HepG2 (cell line): ENCODE data around the gene CXCL3. TPM values are rescaled to one million over a fixed set of nuclear protein-coding genes. Genes with fewer than 3 reads are reported as not detected.

Source experiments
- ATAC-seq: fragments of 200-7000 bp; cut with Tn5 transposase; 3 replicates; pipeline ENCODE4 v1.9.1; 2020; ENCODE audit warnings: mild to moderate bottlenecking, moderate library complexity
- BruUV-seq: library from RNA; stranded (reverse); fragments of 400-500 nt; replicated peaks from 2 replicates; lab custom pipeline; 2021; lab: Mats Ljungman, UMichigan
- CTCF ChIA-PET: fragments of 300-600 bp; formaldehyde crosslinking; extraction: SDS; loops from one replicate; lab custom pipeline; 2021; ENCODE audit warnings: low total read pairs, inconsistent platforms, low intra/inter-chr PET ratio; lab: Yijun Ruan, JAX
- POLR2A ChIA-PET: fragments of 350-600 bp; sonication (Branson Sonifier 250); formaldehyde crosslinking; loops from one replicate; lab custom pipeline; 2020; ENCODE audit warnings: antibody characterized with exemption, inconsistent platforms; lab: Yijun Ruan, JAX
- DNase-seq: peaks from one replicate; pipeline ENCODE4 v3.0.0-alpha.2; 2015; ENCODE audit warnings: low spot score
- FAIRE-seq: peaks from 3 replicates; lab custom pipeline; 2011; peaks lifted over from hg19 to GRCh38; lab: Jason Lieb, UNC
- H2AFZ ChIP-seq: one replicate; pipeline ENCODE4 v1.6.1; 2011; ENCODE audit warnings: low read length, inconsistent platforms
- H3K27ac ChIP-seq: fragments of 300-600 bp; 3 replicates; pipeline ENCODE4 v1.8.0; 2011; ENCODE audit warnings: mixed run types, mild to moderate bottlenecking, mixed read lengths, low read length, inconsistent platforms; ENCODE audit not compliant: insufficient read depth; ENCODE audit errors: extremely low read length
- H3K27me3 ChIP-seq, 2 experiments: fragments of 200-600 bp in 1 of 2; 2 replicates in 1 of 2; 3 replicates in 1 of 2; pipeline versions ENCODE4 v1.6.0 to v1.8.0; 2011; ENCODE audit warnings: low read length in 2 of 2, mild to moderate bottlenecking in 2 of 2, moderate library complexity in 2 of 2, inconsistent platforms in 1 of 2; ENCODE audit not compliant: insufficient read depth in 2 of 2, control insufficient read depth in 1 of 2
- H3K36me3 ChIP-seq, 2 experiments: fragments of 200-600 bp in 1 of 2; replicated peaks in 1 of 2; 2 replicates in 1 of 2; 3 replicates in 1 of 2; pipeline versions ENCODE4 v1.5.1 to v1.8.0; 2011; ENCODE audit warnings: low read length in 2 of 2, inconsistent platforms in 1 of 2; ENCODE audit not compliant: insufficient read depth in 2 of 2, control insufficient read depth in 1 of 2
- H3K4me1 ChIP-seq: 2 replicates; pipeline ENCODE4 v1.5.1; 2012; ENCODE audit warnings: low read length, inconsistent platforms; ENCODE audit not compliant: insufficient read depth
- H3K4me2 ChIP-seq: 2 replicates; pipeline ENCODE4 v1.6.0; 2011; ENCODE audit warnings: low read depth, low read length, inconsistent platforms
- H3K4me3 ChIP-seq, 3 experiments: fragments of 200-600 bp in 1 of 3; sonication (generic), shearing (Covaris generic) in 1 of 3; replicated peaks in 1 of 3; 2 replicates each; pipeline ENCODE4 v1.5.1; 2011 to 2016; ENCODE audit warnings: low read length in 3 of 3, inconsistent platforms in 2 of 3, low read depth in 2 of 3, mild to moderate bottlenecking in 2 of 3, control low read depth in 1 of 3, mixed read lengths in 1 of 3; ENCODE audit not compliant: insufficient read depth in 1 of 3
- H3K79me2 ChIP-seq: one replicate; pipeline ENCODE4 v1.6.1; 2011; ENCODE audit warnings: low read length, inconsistent platforms; ENCODE audit not compliant: insufficient read depth
- H3K9ac ChIP-seq: 2 replicates; pipeline ENCODE4 v1.6.0; 2011; ENCODE audit warnings: mild to moderate bottlenecking, low read depth, low read length, inconsistent platforms; ENCODE audit not compliant: insufficient read depth
- H3K9me3 ChIP-seq: 2 replicates; pipeline ENCODE4 v1.5.1; 2012; ENCODE audit warnings: mild to moderate bottlenecking, low read length
- H4K20me1 ChIP-seq: 2 replicates; pipeline ENCODE4 v1.6.0; 2011; ENCODE audit warnings: inconsistent platforms, mild to moderate bottlenecking, low read length, moderate library complexity; ENCODE audit not compliant: insufficient read depth
- GTF3A ChIP-seq: sonication (generic); formaldehyde crosslinking; conservative IDR thresholded peaks from 2 replicates; pipeline ENCODE4 v1.4.0; 2020; ENCODE audit warnings: mild to moderate bottlenecking, missing genetic modification reagents
- MAFF ChIP-seq: IDR thresholded peaks from 2 replicates; pipeline ENCODE4 v1.6.1; 2011; ENCODE audit warnings: low read depth, low read length, improper control_type of control experiment
- MAFK ChIP-seq, 2 experiments: IDR thresholded peaks in 1 of 2; conservative IDR thresholded peaks in 1 of 2; 2 replicates each; pipeline ENCODE4 v1.6.1; 2011; ENCODE audit warnings: improper control_type of control experiment in 2 of 2, low read length in 2 of 2
- SMAD9 ChIP-seq: sonication (generic); formaldehyde crosslinking; IDR thresholded peaks from 2 replicates; pipeline ENCODE4 v1.5.1; 2020; ENCODE audit warnings: mild to moderate bottlenecking, missing genetic modification reagents
- TMF1 ChIP-seq: sonication (generic); formaldehyde crosslinking; IDR thresholded peaks from 2 replicates; pipeline ENCODE4 v1.8.1; 2022; ENCODE audit warnings: low read depth, missing genetic modification reagents
- ZNF598 ChIP-seq: sonication (generic); formaldehyde crosslinking; IDR thresholded peaks from 2 replicates; pipeline ENCODE4 v1.5.1; 2020; ENCODE audit warnings: mild to moderate bottlenecking, missing genetic modification reagents, borderline replicate concordance
- ZNF674 ChIP-seq: sonication (generic); formaldehyde crosslinking; IDR thresholded peaks from 2 replicates; pipeline ENCODE4 v1.5.0; 2020; ENCODE audit warnings: low read depth, mild to moderate bottlenecking, missing genetic modification reagents
- ZNF891 ChIP-seq: sonication (generic); formaldehyde crosslinking; IDR thresholded peaks from 2 replicates; pipeline ENCODE4 v1.5.0; 2020; ENCODE audit warnings: mild to moderate bottlenecking, missing genetic modification reagents
- WGBS: methylation state at CpG from one replicate; pipeline ENCODE4 v1.1.6; 2017; ENCODE audit warnings: low lambda C conversion rate; 5-methylcytosine and 5-hydroxymethylcytosine counted together
- in situ Hi-C: cut with HindIII; loops from 2 replicates; pipeline ENCODE4 v1.10.0; 2017; ENCODE audit warnings: low pct_unique_long_range_greater_than_20kb; ENCODE audit not compliant: extremely low pct_ligation_motif_present
- intact Hi-C: fragments of 100-400 bp; cut with micrococcal nuclease; formaldehyde crosslinking; loops from one replicate; pipeline ENCODE4 v1.10.0; 2022; ENCODE audit not compliant: unreplicated experiment
- polyA plus RNA-seq, 8 experiments: library from polyadenylated mRNA; depleted of rRNA in 3 of 8; stranded (reverse) in 7 of 8; unstranded in 1 of 8; fragments of >200 nt; fragmentation: Illumina TruSeq in 4 of 8; extraction: Trizol in 4 of 8; gene quantifications; 2 replicates each; pipeline versions ENCODE4 v1.2.1 to v1.2.3, GENCODE V29; 2011 to 2016; ENCODE audit warnings: low read depth in 4 of 8, missing spikeins in 1 of 8, mixed read lengths in 1 of 8; ENCODE audit not compliant: insufficient read depth in 1 of 8
- total RNA-seq, 5 experiments: library from RNA; depleted of rRNA; stranded (reverse); fragments of >200 nt; fragmentation: Illumina TruSeq; extraction: Trizol; gene quantifications; 2 replicates each; pipeline ENCODE4 v1.2.3, GENCODE V29; 2016; ENCODE audit warnings: low read depth in 1 of 5
- TF ChIP-seq, protein P1 (sequence below): sonication (generic); formaldehyde crosslinking; IDR thresholded peaks from 2 replicates; pipeline ENCODE4 v1.4.0; 2020; ENCODE audit warnings: missing genetic modification reagents
- TF ChIP-seq, protein P2 (sequence below): sonication (generic); formaldehyde crosslinking; IDR thresholded peaks from 2 replicates; pipeline ENCODE4 v1.4.0; 2020; ENCODE audit warnings: missing genetic modification reagents

CXCL3 gene
- total and polyA plus RNA-seq, 2 of the 13 experiments (the other 11 are each of a cell fraction or from before 2014, with no cell fraction given), result 0.13 TPM; not detected in 1

DNA sequence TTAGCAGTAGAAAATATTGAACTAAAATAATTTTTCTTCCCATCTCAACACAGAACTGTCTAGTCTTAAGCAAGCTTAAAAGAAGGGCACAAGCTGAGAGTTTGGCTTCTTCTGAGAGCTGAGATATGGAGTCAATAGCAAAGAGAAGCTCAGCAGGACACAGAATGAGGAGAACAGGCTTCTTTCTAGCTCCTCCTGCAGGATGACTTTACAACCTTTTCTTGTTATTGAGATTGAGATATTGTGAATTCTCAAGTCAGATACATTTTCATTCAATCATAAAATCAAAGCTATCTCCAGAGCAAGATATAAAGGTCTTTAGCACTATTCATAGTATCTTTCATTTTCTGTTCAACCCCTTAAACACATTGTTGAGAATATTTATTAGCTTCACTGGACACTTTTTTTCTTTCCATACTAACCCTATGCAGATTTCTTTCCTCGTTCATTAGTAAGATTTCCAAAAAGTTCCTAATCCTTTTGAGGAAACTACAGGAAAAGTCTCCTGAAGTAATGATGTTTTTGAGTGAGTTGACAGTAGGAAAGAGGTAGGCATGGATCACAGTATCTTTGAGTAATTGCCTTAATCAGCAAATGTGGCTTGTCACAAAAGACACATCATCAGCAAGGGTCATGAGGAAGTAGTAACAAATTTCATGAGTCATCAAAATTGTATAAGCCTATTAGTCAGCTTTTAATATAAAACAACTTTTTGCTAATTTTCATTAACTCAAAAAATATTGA is 17.8 kb upstream of the CXCL3 start:
- H3K4me3 ChIP-seq, result no peak overlapping the region
- in situ Hi-C loops (no loop called here), intact Hi-C loops (no loop called here)
- no peak overlapping the region for H3K4me2 ChIP-seq
- H3K9me3 ChIP-seq, result no peaks in the 10 kb centered on the region
- H3K36me3 ChIP-seq, result no peaks in the 10 kb centered on the region
- H4K20me1 ChIP-seq, result no peaks in the 10 kb centered on the region
- FAIRE-seq, result peak; percentile 66
- BruUV-seq, result no TSS peak
- H3K9ac ChIP-seq, result no peak overlapping the region
- no peaks in the 10 kb centered on the region for H3K27me3 ChIP-seq
- H2AFZ ChIP-seq, result no peak overlapping the region
- WGBS, result 0% methylated on average over 1 of the region's 1 CpG
- TF ChIP-seq, protein P1, sequence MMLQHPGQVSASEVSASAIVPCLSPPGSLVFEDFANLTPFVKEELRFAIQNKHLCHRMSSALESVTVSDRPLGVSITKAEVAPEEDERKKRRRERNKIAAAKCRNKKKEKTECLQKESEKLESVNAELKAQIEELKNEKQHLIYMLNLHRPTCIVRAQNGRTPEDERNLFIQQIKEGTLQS, result no peak
- TF ChIP-seq GTF3A (no peak), SMAD9 (CRISPR knock-in tag) (no peak), MAFF (peak; percentile 99), MAFK (conservative IDR thresholded peaks at IDR 0.05 in 1 of 2, IDR thresholded peaks at IDR 0.05 in 1 of 2; ENCODE audit: low read length in 2 of 2) (peak; percentile 98 to 99), ZNF891 (CRISPR knock-in tag) (no peak), ZNF598 (CRISPR knock-in tag) (no peak), TMF1 (CRISPR knock-in tag) (no peak), ZNF674 (CRISPR knock-in tag) (no peak)
- TF ChIP-seq, protein P2, sequence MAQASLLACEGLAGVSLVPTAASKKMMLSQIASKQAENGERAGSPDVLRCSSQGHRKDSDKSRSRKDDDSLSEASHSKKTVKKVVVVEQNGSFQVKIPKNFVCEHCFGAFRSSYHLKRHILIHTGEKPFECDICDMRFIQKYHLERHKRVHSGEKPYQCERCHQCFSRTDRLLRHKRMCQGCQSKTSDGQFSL, result no peak
- TF ChIP-seq, all 625 proteins: peak for 2
- ATAC-seq, result no peak
- ChIA-PET CTCF (no interaction called here), POLR2A (no interaction called here)
- H3K79me2 ChIP-seq, result no peaks in the 10 kb centered on the region
- H3K4me1 ChIP-seq, result no peaks in the 10 kb centered on the region
- DNase-seq, result no peak
- H3K27ac ChIP-seq, result no peak overlapping the region
